ENCODE results near the gene SULT1C4.
"Not testable (repeated sequence)": the region's sequence is repeated elsewhere in the genome, so short reads cannot be mapped to it uniquely, and the experiment has no call there.

The SULT1C4 gene

GRCh38 chr2:108377815-108378630 lies at the start of gene SULT1C4:
Gene SULT1C4 (plus strand): TSS chr2:108377954. CDS start chr2:108378338, 384 bp downstream.
- intact Hi-C loops (cut with DNase I): no loop called here
- peak in 8 of 10 donors; percentile 7 to 85 (median 30) for DNase-seq

DNA sequence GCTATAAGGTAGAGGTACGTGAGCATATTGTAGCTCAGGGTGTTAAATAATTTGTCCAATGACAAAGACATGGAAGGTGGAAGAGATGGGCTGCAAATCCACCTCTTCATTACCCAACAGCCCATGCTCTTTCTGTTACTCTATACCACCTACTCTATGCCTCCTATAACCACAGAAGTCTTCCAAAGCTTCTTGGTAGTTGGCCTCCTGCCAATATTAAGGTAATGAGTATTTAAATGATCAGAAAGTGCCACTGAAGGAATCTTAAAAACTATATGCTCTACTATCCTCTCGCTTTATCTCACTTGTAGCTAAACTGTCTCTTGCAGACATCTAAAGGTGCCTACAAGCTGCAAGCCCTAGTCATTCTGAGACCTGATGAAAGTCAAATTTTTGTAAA lies 48.0 kb upstream of the SULT1C4 start:
- no peak for DNase-seq
- intact Hi-C loops (cut with DNase I): no loop called here

- no peak for DNase-seq
- intact Hi-C loops (cut with DNase I): no loop called here
Measured at GRCh38 chr2:108330979-108331378, 46.8 kb upstream of the SULT1C4 start.

DNA sequence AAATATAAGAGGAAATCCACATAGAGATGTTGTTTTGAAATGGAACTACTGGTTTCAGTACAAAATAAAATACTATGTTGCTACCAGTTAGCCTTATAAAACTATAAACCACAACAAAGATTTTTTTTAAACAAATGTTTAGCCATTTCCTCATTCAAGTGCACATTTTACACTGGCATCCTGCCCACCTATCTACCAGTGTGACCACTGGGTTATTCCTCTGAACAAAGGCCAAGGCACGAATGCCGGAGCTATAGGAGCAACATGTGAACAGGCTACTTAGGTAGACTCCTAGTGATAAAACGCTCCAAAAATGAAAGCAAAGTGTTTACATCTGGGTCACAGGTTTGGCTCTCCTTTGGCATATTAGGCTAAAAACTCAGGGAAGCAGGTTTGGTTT lies 31.8 kb upstream of the SULT1C4 start:
- intact Hi-C loops (cut with DNase I): no loop called here
- no peak for DNase-seq

DNA sequence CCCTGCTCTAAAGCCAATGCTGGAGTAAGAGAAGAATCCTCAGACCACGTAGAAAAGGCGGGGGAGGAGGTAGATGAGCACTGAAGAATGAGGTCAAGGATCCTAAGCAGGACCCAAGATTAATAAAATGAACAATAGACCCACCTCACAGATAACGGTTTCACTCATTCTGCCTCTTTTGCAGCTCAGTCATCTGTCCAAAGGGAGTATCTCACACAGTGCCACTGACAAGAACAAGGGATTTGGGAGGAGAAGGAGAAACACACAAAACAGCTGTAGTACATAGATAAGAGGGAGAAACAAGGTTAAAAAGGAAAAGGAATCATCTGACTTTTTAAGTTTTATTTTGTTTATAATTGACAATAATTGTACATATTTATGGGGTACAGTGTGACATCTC lies 30.9 kb upstream of the SULT1C4 start:
- intact Hi-C loops (cut with DNase I): no loop called here
- no peak for DNase-seq

DNA sequence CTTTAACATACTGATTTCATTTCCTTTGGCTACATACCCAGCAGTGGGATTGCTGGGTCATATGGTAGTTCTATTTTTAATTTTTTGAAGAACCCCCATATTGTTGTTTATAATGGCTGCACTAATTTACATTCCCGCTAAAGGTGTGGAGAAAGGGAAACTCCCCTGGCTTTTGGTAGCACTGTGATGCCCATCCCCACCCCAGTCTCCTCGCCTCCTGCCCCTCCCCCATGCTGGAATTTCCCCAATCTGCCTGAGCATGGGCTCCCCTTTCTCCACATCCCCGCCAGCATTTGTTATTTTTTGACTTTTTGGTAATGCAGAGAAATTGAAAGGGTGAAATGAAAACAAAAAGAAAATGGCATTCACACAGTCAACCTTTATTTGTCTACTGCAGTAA lies 30.0 kb upstream of the SULT1C4 start:
- intact Hi-C loops (cut with DNase I): no loop called here
- no peak for DNase-seq

DNA sequence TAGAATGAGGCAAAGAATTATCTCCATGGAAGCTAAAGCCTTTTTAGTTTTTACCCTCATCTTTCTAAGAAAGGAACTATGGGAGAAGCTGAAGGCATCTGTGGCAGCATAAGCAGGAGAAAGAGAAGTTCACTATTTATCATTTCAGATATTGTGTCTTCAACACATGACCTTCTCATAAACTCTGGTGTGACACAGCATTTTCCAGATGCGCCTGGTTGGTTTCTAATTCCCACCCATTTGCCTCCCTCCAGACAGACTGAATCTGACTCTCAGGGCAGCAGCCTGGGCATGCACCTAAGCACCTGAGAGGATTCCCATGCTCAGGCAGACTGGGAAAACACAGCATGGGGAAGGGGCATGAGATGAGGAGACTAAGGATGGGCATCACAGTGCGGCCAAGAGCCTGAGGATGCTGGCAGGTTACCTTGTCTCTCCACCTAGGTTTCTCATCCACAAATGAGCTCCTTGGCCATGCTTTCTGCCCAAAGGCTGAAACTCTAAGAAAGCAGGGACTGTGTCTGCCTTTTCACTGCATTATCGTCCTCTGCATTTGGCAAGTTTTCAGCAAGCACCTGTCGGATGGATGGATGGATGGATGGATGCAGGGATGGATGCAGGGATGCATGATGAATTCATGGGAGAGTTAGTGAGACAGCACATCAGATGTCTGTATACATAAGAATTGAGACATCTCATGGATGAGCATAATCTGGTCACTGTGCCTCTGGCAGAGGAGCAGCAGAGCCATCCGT lies 28.8 kb upstream of the SULT1C4 start:
- intact Hi-C loops (cut with DNase I): no loop called here
- DNase-seq: no peak

- intact Hi-C loops (cut with DNase I): no loop called here
- DNase-seq: no peak
Measured at GRCh38 chr2:108349571-108349928, 28.2 kb upstream of the SULT1C4 start.

DNA sequence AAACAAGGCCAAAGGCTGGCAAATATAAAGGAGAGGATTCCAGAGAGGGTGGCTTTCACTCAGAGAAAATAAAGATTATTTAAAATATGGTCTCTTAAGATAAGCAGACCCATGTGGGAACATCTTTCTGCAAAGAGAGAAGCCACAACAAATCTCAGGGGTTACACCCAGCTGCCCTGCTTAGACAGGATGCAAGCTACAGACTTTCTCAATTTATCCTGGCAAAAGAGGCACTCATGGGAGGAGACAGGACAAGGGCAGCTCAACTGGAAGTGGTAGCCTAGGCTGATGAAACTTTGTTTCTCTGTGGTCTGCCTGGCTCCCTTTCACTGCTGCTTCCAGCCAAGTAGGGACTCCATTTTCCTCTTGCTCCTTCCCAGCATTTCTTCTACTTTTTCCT lies 25.9 kb upstream of the SULT1C4 start:
- DNase-seq: no peak
- intact Hi-C loops (cut with DNase I): no loop called here

GRCh38 chr2:108354136-108354535 lies 23.6 kb upstream of the SULT1C4 start:
- intact Hi-C loops (cut with DNase I): no loop called here
- no peak for DNase-seq

DNA sequence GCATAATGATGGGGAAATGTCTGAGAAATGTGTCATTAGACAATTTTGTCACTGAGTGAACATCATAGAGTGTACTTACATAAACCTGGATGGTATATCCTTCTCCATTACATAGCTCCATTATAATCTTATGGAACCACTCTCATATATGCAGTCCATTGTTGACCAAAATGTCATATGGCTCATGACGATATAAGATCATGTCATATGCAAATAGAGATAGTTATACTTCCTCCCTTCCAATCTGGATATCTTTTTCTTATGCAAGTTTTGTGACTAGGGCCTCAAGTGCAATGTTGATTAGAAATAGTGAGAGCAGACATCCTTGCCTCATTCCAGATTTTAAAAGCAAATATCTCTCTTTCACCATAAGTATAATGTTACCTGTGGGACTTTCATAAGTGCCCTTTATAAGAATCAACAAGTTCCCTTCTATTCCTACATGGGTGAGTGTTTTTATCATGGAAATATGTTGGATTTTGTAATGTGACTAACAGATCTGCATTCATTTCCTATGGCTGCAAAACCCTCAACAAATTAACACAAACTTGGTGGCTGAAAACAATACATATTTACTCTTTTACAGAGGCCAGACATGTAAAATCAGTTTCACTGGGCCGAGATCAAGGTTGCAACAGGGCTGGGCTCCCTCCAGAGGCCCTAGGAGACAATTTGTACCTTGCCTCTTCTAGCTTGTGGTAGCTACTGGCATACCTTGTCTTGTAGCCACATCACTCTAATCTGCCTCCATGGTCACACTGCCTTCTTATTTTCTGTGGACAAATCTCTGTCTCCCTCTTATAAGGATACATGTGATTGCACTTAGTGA lies 21.6 kb upstream of the SULT1C4 start:
- intact Hi-C loops (cut with DNase I): no loop called here
- no peak for DNase-seq

DNA sequence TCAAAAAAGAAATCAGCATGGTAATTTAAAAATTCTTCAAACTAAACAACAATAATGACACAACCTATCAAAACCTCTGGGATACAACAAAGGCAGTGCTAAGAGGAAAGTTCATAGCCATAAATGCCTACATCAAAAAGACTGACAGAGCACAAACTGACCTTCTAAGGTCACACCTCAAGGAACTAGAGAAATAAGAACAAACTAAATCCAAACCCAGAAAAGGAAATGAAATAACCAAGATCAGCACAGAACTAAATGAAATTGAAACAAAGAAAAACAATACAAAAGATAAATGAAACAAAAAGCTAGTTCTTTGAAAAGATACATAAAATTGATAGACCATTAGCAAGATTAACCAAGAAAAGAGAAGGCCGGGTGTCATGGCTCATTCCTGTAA lies 18.4 kb upstream of the SULT1C4 start:
- DNase-seq; intact Hi-C loops (cut with DNase I): not testable (repeated sequence)

- DNase-seq: no peak
- intact Hi-C loops (cut with DNase I): no loop called here
Measured at GRCh38 chr2:108360776-108361468, 16.8 kb upstream of the SULT1C4 start.

DNA sequence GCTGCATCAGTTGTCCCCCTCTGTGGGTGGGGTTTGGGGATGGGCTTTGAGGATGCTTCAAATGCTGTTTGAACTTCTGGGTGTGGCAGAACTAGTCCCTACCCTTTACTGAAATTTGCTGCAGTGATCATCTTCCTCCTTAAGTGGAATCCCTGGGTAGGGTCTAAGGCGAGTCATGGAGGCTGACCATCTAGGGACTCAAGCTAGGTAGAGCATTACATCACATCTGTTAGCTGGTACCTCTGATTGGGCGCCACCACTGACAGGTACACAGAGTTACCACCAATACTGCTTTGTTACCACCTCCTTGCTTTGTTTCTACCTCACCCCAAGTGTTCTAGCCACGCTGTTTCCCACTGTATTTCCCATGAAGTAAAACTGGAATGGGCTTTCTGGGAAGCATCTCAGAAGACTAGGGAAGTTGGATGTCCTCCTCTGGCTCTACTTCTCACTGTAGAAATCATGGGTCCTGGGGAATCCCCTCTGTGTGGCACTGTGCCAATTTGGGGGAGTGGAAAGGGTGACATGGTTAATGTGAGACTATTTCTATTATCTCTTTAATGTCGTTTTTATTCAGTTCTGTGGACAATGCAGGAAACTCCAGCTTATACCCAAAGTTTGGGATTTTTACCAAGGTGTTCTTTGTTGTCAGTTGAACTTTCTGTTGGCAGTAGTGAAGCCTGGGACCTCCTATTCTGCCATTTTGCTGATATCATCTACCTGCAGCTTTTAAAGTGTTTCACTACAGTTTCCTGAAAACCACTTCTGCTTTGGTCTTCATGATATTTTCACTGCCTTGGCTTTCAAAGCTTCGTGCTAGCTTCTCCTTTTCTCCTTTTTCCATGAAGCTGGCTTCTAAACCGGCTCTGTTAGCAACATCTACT lies 14.5 kb upstream of the SULT1C4 start:
- no peak for DNase-seq
- intact Hi-C loops (cut with DNase I): no loop called here

- intact Hi-C loops (cut with DNase I): no loop called here
- DNase-seq: no peak
Measured at GRCh38 chr2:108363908-108364225, 13.9 kb upstream of the SULT1C4 start.

GRCh38 chr2:108364676-108365297 lies 13.0 kb upstream of the SULT1C4 start:
- DNase-seq: no peak
- intact Hi-C loops (cut with DNase I): no loop called here

DNA sequence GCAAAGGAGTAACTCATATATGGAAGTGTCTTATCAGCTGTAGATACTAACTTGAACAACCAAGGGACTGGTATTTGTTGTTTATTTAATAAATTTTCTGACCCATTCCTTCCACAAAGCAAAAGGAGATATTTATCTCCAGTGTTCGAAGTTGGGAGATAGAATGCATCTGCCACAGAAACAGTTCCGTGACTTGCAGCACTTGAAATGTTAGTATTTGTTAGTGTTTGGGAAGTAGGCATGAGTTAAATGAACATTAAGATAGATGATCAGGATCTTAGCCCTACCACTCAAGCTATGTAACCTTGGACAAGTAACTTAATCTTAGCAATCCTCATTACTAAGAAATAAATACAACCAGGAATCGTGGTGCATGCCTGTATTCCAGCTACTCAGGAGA lies 12.1 kb upstream of the SULT1C4 start:
- intact Hi-C loops (cut with DNase I): no loop called here
- DNase-seq: no peak

DNA sequence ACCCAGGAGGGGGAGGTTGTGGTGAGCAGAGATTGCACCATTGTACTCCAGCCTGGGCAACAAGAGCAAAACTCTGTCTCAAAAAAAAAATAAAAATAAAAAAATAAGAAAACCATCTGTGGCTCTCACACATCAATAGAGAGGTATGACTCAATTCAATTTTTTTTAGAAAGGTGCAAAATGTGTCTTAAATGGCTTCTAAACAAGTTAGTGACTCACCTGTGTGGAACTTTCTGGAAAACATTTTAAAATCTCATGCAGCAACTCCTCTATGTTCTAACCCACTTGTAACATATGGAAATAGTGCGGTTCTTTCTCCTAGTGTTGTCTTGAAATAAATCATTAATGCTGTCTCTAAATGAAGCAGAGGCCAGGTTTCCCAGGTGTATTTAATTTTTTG lies 10.7 kb upstream of the SULT1C4 start:
- intact Hi-C loops (cut with DNase I): no loop called here
- no peak for DNase-seq

DNA sequence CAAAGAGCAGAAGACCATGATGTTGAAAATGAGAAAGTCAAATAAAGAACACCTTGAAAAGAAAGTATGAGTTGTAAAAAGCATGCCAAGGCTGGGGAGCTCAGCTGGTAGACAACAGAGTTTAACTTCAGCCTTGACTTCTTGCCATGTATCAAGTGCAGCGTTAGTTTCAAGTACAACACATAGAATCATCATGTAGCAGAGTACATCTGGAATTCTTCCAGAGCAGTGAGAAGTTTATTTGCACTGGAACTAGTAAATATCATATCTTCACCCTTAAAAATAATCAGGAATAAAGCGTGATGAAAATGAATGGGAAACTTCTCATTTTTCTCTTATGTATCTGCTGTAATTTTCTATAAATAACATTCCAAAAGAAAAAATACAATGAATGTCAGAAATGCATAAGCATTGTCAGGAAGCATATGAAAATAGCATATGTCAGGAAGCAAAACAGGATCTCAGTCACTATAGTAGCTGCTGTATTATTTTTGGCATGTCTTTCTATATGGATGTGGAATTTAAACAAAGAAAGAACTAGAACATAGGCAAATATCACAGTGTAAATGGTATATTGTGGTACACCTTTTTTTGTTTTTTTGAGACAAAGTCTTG lies 10.1 kb upstream of the SULT1C4 start:
- DNase-seq: no peak
- intact Hi-C loops (cut with DNase I): no loop called here

Measured in posterior cingulate gyrus (tissue), 11 donors.